ENCODE data around the gene FBXL20. TPM values are rescaled to one million over a fixed set of nuclear protein-coding genes. Genes with fewer than 3 reads are reported as not detected.
A peak's percentile ranks its signal among the peaks of the same experiment; 100 is the strongest.

FBXL20 gene
- total RNA-seq, 1 donor from 2014 or later, result 14.2 TPM

DNA sequence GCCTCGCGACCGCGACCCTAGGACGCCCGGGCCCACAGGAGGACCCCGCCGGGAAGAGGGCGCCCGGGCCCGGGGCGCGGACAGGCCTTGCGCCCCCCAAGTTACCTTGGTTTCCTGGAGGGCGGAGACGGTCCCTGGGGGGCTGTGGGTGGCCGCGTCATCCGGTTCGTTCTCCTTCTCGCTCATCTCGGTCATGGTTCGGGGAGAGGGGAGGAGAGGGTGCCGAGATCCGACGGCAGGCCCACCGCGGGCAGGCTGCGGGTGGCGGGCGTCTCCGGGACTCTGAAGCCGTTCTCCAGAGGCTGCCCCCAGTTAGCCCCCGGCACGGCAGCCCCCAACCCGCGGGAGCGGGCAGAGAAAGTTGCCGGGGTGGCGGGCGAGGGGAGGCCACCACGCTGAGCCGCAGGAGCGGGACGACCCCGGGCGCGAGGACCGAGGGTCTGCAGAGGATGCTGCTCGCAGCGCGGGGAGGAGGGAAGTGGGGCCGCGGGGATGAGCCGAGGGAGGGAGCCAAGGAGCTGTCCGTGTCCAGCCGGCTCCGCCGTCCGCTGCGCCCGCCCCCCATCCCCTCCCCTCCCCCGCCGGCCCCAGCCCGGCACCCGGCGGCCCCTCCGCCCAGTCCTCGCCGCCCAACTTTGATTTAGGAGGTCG lies 176.0 kb downstream of the FBXL20 start, which contains the start of gene STAC2:
Gene STAC2 (minus strand): TSS at position 638 of the 651 bp plus-strand sequence. CDS start 443 bp downstream, at position 195.
- H3K27me3 ChIP-seq (ENCODE audit: low read depth), result peaks cover 61% of the 10 kb centered on the region
- TF ChIP-seq, protein P1, sequence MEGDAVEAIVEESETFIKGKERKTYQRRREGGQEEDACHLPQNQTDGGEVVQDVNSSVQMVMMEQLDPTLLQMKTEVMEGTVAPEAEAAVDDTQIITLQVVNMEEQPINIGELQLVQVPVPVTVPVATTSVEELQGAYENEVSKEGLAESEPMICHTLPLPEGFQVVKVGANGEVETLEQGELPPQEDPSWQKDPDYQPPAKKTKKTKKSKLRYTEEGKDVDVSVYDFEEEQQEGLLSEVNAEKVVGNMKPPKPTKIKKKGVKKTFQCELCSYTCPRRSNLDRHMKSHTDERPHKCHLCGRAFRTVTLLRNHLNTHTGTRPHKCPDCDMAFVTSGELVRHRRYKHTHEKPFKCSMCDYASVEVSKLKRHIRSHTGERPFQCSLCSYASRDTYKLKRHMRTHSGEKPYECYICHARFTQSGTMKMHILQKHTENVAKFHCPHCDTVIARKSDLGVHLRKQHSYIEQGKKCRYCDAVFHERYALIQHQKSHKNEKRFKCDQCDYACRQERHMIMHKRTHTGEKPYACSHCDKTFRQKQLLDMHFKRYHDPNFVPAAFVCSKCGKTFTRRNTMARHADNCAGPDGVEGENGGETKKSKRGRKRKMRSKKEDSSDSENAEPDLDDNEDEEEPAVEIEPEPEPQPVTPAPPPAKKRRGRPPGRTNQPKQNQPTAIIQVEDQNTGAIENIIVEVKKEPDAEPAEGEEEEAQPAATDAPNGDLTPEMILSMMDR (IDR thresholded peaks at IDR 0.05; ENCODE audit: borderline replicate concordance), result no peak
- no peaks in the 10 kb centered on the region for H3K36me3 ChIP-seq
- no peaks in the 10 kb centered on the region for H3K9me3 ChIP-seq (replicated peaks)
- H3K4me1 ChIP-seq, result peaks cover 21% of the 10 kb centered on the region
- intact Hi-C loops (cut with micrococcal nuclease), result no loop called here
- H3K4me3 ChIP-seq, result peak within 1 kb of the TSS; percentile 66
- no peak within 1 kb of the TSS for H3K27ac ChIP-seq (replicated peaks)
- no peak for DNase-seq

DNA sequence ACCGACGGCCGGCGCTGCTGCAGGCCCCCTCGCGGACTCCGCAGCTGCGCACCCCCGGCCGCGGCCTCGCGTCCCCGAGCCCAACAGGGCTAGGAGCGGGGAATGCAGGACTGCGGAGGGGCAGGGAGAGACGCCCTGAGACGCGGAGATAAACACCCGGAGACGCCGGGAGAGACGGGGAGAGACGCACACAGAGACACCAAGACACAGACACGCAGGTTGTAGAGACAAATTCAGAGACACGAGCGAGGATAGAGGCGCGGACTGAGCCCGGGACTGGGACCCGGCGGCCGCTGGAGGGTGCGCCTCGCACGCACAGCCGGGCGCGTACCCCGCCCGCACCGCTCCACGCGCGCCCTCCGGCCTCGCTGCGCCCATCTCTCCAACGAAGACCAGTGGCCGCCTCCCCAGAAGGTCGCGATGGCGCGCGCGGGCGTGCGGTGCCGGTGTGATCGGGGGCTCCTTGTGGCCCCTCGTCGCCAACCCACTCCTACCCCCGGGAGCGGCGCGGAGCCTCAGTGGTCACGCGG lies 176.6 kb downstream of the FBXL20 start:
- Histone ChIP-seq H3K36me3 (no peaks in the 10 kb centered on the region), H3K4me3 (peak overlapping the region; percentile 66), H3K27me3 (ENCODE audit: low read depth) (peaks cover 56% of the 10 kb centered on the region), H3K9me3 (replicated peaks) (no peaks in the 10 kb centered on the region), H3K4me1 (peaks cover 26% of the 10 kb centered on the region), H3K27ac (replicated peaks) (no peak overlapping the region)
- intact Hi-C loops (cut with micrococcal nuclease), result no loop called here
- TF ChIP-seq, protein P1 (IDR thresholded peaks at IDR 0.05; ENCODE audit: borderline replicate concordance), result no peak
- no peak for DNase-seq

DNA sequence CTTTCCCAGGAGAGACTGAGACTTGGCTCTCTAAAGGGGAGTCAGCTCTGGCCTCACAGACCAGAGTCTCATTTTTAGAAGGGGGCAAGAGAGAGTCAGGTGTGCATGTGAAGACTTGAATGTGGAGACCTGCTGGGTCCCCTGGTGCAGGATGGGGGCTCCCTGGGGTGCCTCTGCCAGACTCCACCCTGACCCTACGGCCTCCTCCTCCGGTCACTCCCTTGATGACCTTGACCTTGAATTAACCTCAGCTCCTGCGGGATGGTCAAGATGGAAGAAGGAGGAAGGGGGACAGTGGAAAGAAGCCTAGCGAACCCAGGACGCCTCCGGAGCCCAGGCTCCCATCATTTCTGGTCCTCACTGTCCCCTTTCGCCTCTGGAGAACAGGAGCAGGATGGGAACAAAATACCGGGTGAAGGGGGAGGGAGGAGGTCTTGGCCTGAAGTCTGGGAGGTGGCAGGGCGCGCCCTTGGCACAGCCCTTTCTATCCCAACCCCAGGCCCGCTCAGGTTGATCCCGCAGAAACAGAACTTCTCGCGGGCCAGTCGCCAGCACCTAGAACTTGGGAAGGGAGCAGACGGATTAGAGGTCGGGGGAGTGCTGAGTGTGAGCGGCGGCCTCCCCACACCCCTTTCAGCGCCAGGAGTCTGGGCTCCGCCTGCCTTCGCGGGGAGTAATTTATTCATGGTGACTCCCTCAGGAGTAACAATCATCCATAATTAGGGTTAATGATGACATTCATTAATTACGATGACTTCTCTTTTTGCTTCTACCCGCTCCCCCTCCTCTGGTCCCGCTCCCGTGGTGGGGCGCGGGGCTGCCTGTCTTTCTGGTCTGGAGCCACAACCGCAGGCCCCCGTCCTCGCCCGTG lies 177.3 kb downstream of the FBXL20 start:
- peak overlapping the region; percentile 66 for H3K4me3 ChIP-seq
- H3K9me3 ChIP-seq (replicated peaks), result no peaks in the 10 kb centered on the region
- no peak overlapping the region for H3K27ac ChIP-seq (replicated peaks)
- TF ChIP-seq, protein P1 (IDR thresholded peaks at IDR 0.05; ENCODE audit: borderline replicate concordance), result no peak
- H3K4me1 ChIP-seq, result peaks cover 33% of the 10 kb centered on the region
- H3K27me3 ChIP-seq (ENCODE audit: low read depth), result peaks cover 49% of the 10 kb centered on the region
- intact Hi-C loops (cut with micrococcal nuclease), result no loop called here
- DNase-seq, result no peak
- no peaks in the 10 kb centered on the region for H3K36me3 ChIP-seq

DNA sequence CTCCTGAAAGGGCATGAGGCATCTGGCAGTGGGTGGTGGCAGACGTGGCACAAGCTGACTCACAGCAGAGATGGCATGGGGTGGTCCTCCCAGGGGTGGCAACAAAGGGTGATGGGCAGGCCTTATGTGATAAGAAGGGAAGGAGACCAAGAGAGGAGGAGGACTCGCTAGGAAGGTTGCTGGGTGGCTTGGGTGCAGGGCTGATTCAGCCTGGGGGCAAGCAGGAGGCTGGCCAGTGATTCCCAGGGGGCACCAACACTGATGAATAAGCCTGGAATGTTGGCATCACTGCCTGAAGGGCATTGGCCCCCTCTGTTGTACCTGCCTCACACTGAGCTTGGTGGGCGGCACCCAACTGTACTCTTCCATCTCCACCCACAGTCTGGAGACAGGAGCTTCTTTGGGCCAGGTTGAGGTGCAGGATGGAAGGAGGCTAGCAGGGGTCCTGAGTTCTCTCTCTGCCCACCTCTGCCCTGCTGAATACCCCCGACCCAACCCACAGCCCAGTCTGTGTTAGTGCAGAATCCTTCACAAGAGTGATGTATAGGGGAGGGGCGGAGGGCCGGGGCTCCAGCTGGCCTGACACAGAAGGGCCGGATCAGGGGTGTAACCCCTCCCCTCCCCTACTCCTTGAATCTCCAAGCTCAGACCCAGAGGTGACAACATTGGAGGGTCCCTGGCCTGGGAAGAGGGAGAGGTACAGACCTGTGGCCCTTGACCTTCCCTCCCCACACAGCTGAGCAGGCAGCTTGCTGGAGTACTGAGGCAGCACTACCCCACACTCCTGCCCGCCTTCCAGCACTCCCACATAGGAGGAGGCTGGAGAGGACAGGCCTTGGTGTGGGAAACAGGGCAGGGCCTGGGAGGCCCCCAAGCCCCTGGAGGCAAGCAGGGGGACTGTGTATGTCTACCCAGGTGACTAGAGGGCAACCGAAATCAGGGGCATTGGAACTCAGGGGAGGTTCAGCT lies 178.3 kb downstream of the FBXL20 start:
- H3K4me1 ChIP-seq, result peaks cover 38% of the 10 kb centered on the region
- no peaks in the 10 kb centered on the region for H3K9me3 ChIP-seq (replicated peaks)
- TF ChIP-seq, protein P1 (IDR thresholded peaks at IDR 0.05; ENCODE audit: borderline replicate concordance), result no peak
- H3K27me3 ChIP-seq (ENCODE audit: low read depth), result peaks cover 39% of the 10 kb centered on the region
- no peaks in the 10 kb centered on the region for H3K36me3 ChIP-seq
- no peak overlapping the region for H3K27ac ChIP-seq (replicated peaks)
- H3K4me3 ChIP-seq, result no peak overlapping the region
- intact Hi-C loops (cut with micrococcal nuclease), result no loop called here
- DNase-seq, result no peak

DNA sequence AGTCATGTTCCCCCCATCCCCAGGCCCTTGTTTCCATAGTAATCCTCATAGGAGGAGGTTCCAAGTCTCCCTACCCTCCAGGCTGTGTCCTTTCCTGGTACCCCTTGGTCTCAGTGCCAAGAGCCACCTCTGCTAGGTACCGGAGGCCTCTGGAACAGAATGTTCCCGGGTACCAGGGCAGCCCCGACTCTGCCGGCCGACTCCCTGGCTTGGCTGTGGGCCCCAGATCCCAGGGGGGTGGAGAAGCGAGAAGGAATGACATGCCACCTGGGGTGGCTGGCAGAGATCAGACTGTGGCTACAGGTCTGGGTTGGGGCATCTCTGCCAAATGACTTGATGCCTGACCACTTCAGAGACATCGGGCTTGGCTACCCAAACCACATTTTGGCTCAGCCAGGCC lies 179.3 kb downstream of the FBXL20 start:
- TF ChIP-seq, protein P1 (IDR thresholded peaks at IDR 0.05; ENCODE audit: borderline replicate concordance), result no peak
- Histone ChIP-seq H3K36me3 (no peaks in the 10 kb centered on the region), H3K9me3 (replicated peaks) (no peaks in the 10 kb centered on the region), H3K4me3 (no peak overlapping the region), H3K27ac (replicated peaks) (no peak overlapping the region), H3K27me3 (ENCODE audit: low read depth) (peaks cover 36% of the 10 kb centered on the region), H3K4me1 (peaks cover 38% of the 10 kb centered on the region)
- DNase-seq, result no peak
- intact Hi-C loops (cut with micrococcal nuclease), result no loop called here

All from left ventricle myocardium inferior (tissue), 1 donor.